K562 (cell line): Measurements from ENCODE around the gene PTGES3. TPM values are rescaled to one million over a fixed set of nuclear protein-coding genes. Genes with fewer than 3 reads are reported as not detected.
A peak's percentile ranks its signal among the peaks of the same experiment; 100 is the strongest.

Experiments used
- ATF7 ChIP-seq: fragments of 450-650 bp; IDR thresholded peaks from 2 replicates; pipeline ENCODE4 v1.7.1; 2014; ENCODE audit warnings: mild to moderate bottlenecking, moderate library complexity
- CREB1 ChIP-seq, 2 experiments: sonication (generic) in 1 of 2; formaldehyde crosslinking in 1 of 2; IDR thresholded peaks; 2 replicates each; pipeline versions ENCODE4 v1.6.1 to v1.8.0; 2012 to 2022; ENCODE audit warnings: inconsistent platforms in 1 of 2, mild to moderate bottlenecking in 1 of 2, missing genetic modification reagents in 1 of 2, moderate library complexity in 1 of 2
- ZNF143 ChIP-seq: sonication (generic); formaldehyde crosslinking; IDR thresholded peaks from 2 replicates; pipeline ENCODE4 v1.9.0; 2022; ENCODE audit warnings: mild to moderate bottlenecking, missing genetic modification reagents
- ZNF584 ChIP-seq: fragments of 200-800 bp; sonication (Bioruptor generic); IDR thresholded peaks from 2 replicates; pipeline ENCODE4 v1.6.1; 2016; ENCODE audit warnings: low read depth, mild to moderate bottlenecking, missing genetic modification characterization, missing compliant biosample characterization
- ZNF589 ChIP-seq: fragments of 200-800 bp; sonication (Bioruptor generic); IDR thresholded peaks from 2 replicates; pipeline ENCODE4 v1.6.1; 2016; ENCODE audit warnings: low read depth, missing genetic modification characterization, missing compliant biosample characterization
- polyA plus RNA-seq, 8 experiments: library from polyadenylated mRNA; depleted of rRNA in 4 of 8; stranded (reverse) in 5 of 8; unstranded in 3 of 8; fragments of >200 nt; fragmentation: Nextera tagmentation in 2 of 8; fragmentation: Illumina TruSeq in 1 of 8; extraction: Ambion mirVana in 2 of 8; extraction: Trizol in 1 of 8; gene quantifications; 2 replicates each; pipeline versions ENCODE4 v1.2.1 to v1.2.3, GENCODE V29; 2011 to 2014; ENCODE audit warnings: inconsistent platforms in 1 of 8, missing spikeins in 1 of 8
- total RNA-seq, 7 experiments: library from RNA; depleted of rRNA in 6 of 7; stranded (reverse); fragments of >200 nt in 6 of 7; fragmentation: Illumina TruSeq in 2 of 7; extraction: Trizol in 2 of 7; gene quantifications; 2 replicates each; pipeline versions ENCODE4 v1.2.1 to v1.2.3, GENCODE V29; 2011 to 2021; ENCODE audit warnings: low replicate concordance in 1 of 7
- TF ChIP-seq, protein P1 (sequence below): fragments of 200-800 bp; sonication (Bioruptor generic); IDR thresholded peaks from 2 replicates; pipeline ENCODE4 v1.6.1; 2016; ENCODE audit warnings: missing genetic modification characterization, missing compliant biosample characterization

The PTGES3 gene
- total and polyA plus RNA-seq, 9 of the 15 experiments (the other 6 are each of a cell fraction or from before 2014, with no cell fraction given) = 163 to 501 (median 213) TPM

DNA sequence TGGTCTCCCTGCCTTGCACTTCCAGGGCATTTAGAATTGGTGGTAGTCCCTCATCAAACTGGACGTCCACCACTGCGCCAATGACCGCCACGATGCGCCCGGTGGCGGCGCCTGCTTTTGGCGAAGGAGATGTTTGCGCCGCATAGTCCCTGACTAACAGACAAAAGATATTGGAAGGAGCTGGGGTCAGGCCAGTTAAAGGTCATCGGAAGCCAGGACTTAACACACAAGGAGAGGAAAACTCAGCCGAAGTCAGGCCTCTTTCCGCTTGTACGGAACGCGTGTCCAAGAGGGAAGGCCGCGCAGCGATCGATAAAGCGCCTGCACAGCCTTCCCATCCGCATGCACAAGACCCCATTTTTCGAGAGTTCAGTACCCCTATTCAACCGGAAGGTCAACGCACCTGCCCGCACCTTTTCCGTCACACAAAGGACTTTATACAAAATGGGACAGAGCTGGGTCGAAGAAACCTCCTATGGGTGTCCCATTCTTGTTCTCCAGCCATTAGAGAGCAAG is 42.8 kb downstream of the PTGES3 start (continued):
- TF ChIP-seq CREB1 (IDR thresholded peaks at IDR 0.05) (peak; percentile 74; the same call in 1 of the 2 replicates), CREB1 (CRISPR knock-in tag; IDR thresholded peaks at IDR 0.05) (peak; percentile 70; the same call in 1 of the 2 replicates), ZNF584 (CRISPR knock-in tag) (0 out of 2 replicates have a peak, but pooled peaks have one; percentile 1), ZNF143 (CRISPR knock-in tag) (0 out of 2 replicates have a peak, but pooled peaks have one; percentile 16), ZNF589 (CRISPR knock-in tag) (no peak; the same call in 1 of the 2 replicates), ATF7 (no peak)
- TF ChIP-seq, protein P1, sequence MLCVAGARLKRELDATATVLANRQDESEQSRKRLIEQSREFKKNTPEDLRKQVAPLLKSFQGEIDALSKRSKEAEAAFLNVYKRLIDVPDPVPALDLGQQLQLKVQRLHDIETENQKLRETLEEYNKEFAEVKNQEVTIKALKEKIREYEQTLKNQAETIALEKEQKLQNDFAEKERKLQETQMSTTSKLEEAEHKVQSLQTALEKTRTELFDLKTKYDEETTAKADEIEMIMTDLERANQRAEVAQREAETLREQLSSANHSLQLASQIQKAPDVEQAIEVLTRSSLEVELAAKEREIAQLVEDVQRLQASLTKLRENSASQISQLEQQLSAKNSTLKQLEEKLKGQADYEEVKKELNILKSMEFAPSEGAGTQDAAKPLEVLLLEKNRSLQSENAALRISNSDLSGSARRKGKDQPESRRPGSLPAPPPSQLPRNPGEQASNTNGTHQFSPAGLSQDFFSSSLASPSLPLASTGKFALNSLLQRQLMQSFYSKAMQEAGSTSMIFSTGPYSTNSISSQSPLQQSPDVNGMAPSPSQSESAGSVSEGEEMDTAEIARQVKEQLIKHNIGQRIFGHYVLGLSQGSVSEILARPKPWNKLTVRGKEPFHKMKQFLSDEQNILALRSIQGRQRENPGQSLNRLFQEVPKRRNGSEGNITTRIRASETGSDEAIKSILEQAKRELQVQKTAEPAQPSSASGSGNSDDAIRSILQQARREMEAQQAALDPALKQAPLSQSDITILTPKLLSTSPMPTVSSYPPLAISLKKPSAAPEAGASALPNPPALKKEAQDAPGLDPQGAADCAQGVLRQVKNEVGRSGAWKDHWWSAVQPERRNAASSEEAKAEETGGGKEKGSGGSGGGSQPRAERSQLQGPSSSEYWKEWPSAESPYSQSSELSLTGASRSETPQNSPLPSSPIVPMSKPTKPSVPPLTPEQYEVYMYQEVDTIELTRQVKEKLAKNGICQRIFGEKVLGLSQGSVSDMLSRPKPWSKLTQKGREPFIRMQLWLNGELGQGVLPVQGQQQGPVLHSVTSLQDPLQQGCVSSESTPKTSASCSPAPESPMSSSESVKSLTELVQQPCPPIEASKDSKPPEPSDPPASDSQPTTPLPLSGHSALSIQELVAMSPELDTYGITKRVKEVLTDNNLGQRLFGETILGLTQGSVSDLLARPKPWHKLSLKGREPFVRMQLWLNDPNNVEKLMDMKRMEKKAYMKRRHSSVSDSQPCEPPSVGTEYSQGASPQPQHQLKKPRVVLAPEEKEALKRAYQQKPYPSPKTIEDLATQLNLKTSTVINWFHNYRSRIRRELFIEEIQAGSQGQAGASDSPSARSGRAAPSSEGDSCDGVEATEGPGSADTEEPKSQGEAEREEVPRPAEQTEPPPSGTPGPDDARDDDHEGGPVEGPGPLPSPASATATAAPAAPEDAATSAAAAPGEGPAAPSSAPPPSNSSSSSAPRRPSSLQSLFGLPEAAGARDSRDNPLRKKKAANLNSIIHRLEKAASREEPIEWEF (CRISPR knock-in tag) = no peak
